Tibial nerve (tissue), 4 donors: ENCODE measurements around the gene MRPL40. TPM values are rescaled to one million over a fixed set of nuclear protein-coding genes. Genes with fewer than 3 reads are reported as not detected.
A peak's percentile ranks its signal among the peaks of the same experiment; 100 is the strongest.

Experiments used
- DNase-seq, 2 donors: peaks; one replicate each; pipeline ENCODE4 v3.0.0-alpha.2; 2019; ENCODE audit warnings: low spot score in 2 of 2
- H3K27ac ChIP-seq, 4 donors: fragments of 200-600 bp; sonication (generic) in 3 of 4; one replicate each; pipeline ENCODE4 v1.5.1; 2017 to 2019; ENCODE audit warnings: mild to moderate bottlenecking in 1 of 4
- H3K27me3 ChIP-seq, 2 donors: fragments of 200-600 bp; sonication (generic) in 1 of 2; one replicate each; pipeline versions ENCODE4 v1.5.1 to v1.6.0; 2017 to 2019
- H3K36me3 ChIP-seq, 3 donors: fragments of 200-600 bp; sonication (generic); one replicate each; pipeline ENCODE4 v1.5.1; 2018 to 2019
- H3K4me1 ChIP-seq, 4 donors: fragments of 200-600 bp; sonication (generic) in 3 of 4; one replicate each; pipeline ENCODE4 v1.5.1; 2017 to 2019
- H3K4me3 ChIP-seq, 4 donors: fragments of 200-600 bp; sonication (generic) in 3 of 4; one replicate each; pipeline ENCODE4 v1.5.1; 2017 to 2019; ENCODE audit warnings: mild to moderate bottlenecking in 1 of 4, moderate library complexity in 1 of 4
- H3K9me3 ChIP-seq, 4 donors: fragments of 200-600 bp; sonication (generic) in 3 of 4; one replicate each; pipeline ENCODE4 v1.5.1; 2017 to 2019
- EP300 ChIP-seq, 2 donors: sonication (generic); formaldehyde crosslinking; IDR thresholded peaks; one replicate each; pipeline ENCODE4 v1.6.1; 2017; ENCODE audit warnings: antibody characterized with exemption in 2 of 2, mild to moderate bottlenecking in 1 of 2
- POLR2A ChIP-seq, 2 donors: fragments of 450-650 bp; IDR thresholded peaks; one replicate each; pipeline ENCODE4 v1.6.1; 2017; ENCODE audit warnings: antibody characterized with exemption in 2 of 2, mild to moderate bottlenecking in 2 of 2, moderate library complexity in 2 of 2
- WGBS, 2 donors: methylation state at CpG; one replicate each; pipeline ENCODE4 v1.1.5; 2018; 5-methylcytosine and 5-hydroxymethylcytosine counted together
- total RNA-seq, 4 donors: library from RNA; depleted of rRNA; stranded (reverse); fragments of >200 nt; gene quantifications; one replicate each; pipeline ENCODE4 v1.1.0, GENCODE V29; 2016
- TF ChIP-seq, protein P1 (sequence below), 5 experiments: fragments of 200-600 bp in 3 of 5; fragments of 450-650 bp in 2 of 5; sonication (generic) in 3 of 5; IDR thresholded peaks; one replicate each; pipeline ENCODE4 v1.5.1; 2016 to 2019; ENCODE audit warnings: antibody characterized with exemption in 5 of 5, mild to moderate bottlenecking in 3 of 5, moderate library complexity in 2 of 5

MRPL40 gene
- total RNA-seq = 10 to 100 TPM; 11.4 to 37.8 (median 23.8) TPM

DNA sequence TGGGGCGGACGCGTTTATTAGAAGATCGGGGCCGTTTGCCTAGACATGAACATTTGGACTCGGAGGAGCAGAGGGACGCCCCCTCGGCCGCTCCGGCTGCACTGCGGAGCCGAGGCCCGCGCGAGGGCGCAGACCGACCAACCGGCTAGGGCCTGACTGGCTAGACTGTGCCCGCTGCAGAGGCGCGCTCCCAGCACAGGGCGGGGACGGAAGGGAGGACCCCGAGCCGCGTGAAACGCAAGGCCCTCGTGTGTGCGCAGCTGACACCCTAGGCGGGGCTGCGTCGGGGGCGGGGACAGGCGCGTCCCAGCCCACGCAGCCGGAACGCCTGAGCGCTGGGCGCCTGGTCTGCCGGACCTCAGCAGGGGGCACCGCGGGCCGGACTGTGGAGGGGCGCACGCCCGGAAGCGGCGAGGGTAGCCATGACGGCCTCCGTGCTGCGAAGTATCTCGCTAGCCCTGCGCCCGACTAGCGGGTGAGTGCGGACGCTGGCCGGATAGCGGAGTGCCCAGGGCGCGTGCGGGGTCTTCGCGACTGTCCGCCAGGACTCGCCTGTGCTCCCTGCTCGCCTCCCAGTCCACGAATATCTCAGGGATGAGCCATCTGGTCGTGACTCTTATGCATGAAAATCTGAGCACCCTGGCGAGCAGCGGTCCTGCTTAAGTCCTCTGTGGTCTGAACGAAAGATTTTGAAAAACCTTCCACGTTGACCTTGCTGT, at the start of gene MRPL40:
MRPL40 (plus strand) TSS at position 413 of the 719 bp plus-strand sequence; CDS start at position 423, 10 bp downstream.
- Histone ChIP-seq H3K36me3 (peaks cover 0 to 33% (median 0%) of the 10 kb centered on the region in 3 donors), H3K4me1 (peaks cover 0 to 43% (median 25%) of the 10 kb centered on the region in 4 donors), H3K4me3 (peak within 1 kb of the TSS; percentile 89 to 98 (median 96)), H3K9me3 (no peaks in the 10 kb centered on the region), H3K27me3 (no peaks in the 10 kb centered on the region), H3K27ac (peak within 1 kb of the TSS; percentile 96 to 99 (median 97))
- DNase-seq = peak; percentile 82 to 83
- WGBS, 2 donors = 1% methylated on average over 43 to 72 of the region's 74 CpGs
- TF ChIP-seq EP300 (IDR thresholded peaks at IDR 0.05) (peak; percentile 77 to 95), POLR2A (IDR thresholded peaks at IDR 0.05) (peak; percentile 63 to 85)
- TF ChIP-seq, protein P1, sequence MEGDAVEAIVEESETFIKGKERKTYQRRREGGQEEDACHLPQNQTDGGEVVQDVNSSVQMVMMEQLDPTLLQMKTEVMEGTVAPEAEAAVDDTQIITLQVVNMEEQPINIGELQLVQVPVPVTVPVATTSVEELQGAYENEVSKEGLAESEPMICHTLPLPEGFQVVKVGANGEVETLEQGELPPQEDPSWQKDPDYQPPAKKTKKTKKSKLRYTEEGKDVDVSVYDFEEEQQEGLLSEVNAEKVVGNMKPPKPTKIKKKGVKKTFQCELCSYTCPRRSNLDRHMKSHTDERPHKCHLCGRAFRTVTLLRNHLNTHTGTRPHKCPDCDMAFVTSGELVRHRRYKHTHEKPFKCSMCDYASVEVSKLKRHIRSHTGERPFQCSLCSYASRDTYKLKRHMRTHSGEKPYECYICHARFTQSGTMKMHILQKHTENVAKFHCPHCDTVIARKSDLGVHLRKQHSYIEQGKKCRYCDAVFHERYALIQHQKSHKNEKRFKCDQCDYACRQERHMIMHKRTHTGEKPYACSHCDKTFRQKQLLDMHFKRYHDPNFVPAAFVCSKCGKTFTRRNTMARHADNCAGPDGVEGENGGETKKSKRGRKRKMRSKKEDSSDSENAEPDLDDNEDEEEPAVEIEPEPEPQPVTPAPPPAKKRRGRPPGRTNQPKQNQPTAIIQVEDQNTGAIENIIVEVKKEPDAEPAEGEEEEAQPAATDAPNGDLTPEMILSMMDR (IDR thresholded peaks at IDR 0.05) = peak in 1 of 5 experiments; percentile 47

DNA sequence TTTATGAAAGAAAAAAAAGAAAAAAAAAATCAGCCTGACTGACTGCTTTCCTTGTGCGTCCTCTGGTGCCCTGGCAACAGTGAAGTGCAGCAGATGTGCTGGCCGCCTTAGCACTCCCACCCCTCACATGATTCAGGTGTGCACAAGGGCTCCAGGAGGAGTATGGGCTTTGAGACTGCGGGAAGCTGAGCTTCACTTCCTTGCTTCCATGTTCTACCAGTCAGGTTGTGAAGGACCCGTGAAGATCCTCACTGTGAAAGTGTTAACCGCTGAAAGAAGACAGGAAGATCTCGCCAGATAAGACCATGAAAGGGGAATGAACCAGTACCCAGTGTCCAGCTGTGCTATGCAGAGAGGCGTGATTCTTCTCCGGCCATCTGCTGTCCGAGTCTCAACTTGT, 49.1 kb upstream of the MRPL40 start:
- Histone ChIP-seq H3K9me3 (no peaks in the 10 kb centered on the region), H3K4me1 (no peaks in the 10 kb centered on the region), H3K27me3 (no peaks in the 10 kb centered on the region), H3K27ac (no peak overlapping the region), H3K4me3 (no peak overlapping the region), H3K36me3 (peaks cover 4 to 89% (median 32%) of the 10 kb centered on the region in 3 donors)
- DNase-seq = no peak
- WGBS, 2 donors = 88 to 90% methylated on average over 9 of the region's 9 CpGs
- TF ChIP-seq, protein P1 (IDR thresholded peaks at IDR 0.05) = no peak
- TF ChIP-seq EP300 (IDR thresholded peaks at IDR 0.05) (no peak), POLR2A (IDR thresholded peaks at IDR 0.05) (no peak)

DNA sequence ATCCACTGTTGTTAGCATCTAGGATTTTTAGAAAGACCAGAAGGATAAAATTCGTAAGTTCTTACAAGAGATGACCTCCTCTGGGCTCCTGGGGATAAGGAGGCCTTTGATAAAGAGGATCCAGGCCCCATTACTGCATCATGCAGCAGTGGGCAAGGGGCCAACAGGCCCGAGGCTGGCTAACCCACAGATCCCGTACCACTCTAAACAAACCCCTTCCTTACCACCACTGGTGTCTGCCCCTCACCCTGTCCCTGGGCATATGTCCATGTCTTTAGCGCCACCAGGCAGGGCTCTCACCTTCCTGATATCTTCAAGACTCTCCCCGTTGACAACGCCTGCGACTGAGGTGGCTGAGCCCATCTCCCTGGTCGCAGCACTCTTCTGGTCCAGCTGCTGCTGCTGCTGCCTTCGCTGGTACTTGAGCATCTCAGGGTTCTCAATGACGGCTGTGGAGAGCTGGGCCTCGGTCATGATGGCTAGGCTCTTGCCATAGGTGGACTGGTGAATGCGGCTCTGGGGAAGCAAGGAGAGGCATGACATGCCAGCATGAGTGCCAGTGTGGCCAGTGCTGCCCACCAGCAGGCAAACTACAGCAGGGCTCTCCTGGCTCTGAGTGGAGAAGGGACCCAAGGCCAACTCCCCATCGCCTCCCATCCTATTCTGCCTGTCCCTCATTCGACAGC, 47.0 kb upstream of the MRPL40 start:
- Histone ChIP-seq H3K36me3 (peaks cover 11 to 89% (median 44%) of the 10 kb centered on the region in 3 donors), H3K4me3 (no peak overlapping the region), H3K27ac (no peak overlapping the region), H3K27me3 (no peaks in the 10 kb centered on the region), H3K9me3 (no peaks in the 10 kb centered on the region), H3K4me1 (no peaks in the 10 kb centered on the region)
- DNase-seq = no peak
- TF ChIP-seq, protein P1 (IDR thresholded peaks at IDR 0.05) = no peak
- TF ChIP-seq EP300 (IDR thresholded peaks at IDR 0.05) (no peak), POLR2A (IDR thresholded peaks at IDR 0.05) (no peak)
- WGBS, 2 donors = 89 to 90% methylated on average over 14 of the region's 14 CpGs

DNA sequence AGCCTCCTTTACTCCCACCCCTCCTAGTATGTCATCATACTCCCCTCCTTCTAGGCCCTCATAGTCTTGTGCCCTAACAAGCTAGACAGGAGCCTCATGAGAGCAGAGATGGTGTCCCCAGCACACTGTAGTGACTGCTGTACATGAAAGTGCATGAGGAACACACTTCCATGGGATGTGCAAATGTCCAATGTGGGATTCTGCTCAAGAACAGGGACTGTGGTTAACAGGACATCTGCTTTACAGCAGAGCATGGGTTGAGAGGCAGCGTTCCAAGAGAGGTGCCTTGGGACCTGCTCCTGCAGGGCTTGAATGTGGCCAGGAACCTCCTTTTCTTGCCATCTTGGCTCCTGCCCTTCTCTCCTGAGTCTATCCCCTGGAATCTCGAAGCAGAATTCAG, 46.1 kb upstream of the MRPL40 start:
- TF ChIP-seq EP300 (IDR thresholded peaks at IDR 0.05) (no peak), POLR2A (IDR thresholded peaks at IDR 0.05) (no peak)
- TF ChIP-seq, protein P1 (IDR thresholded peaks at IDR 0.05) = no peak
- Histone ChIP-seq H3K4me3 (no peak overlapping the region), H3K4me1 (no peaks in the 10 kb centered on the region), H3K9me3 (no peaks in the 10 kb centered on the region), H3K27ac (no peak overlapping the region), H3K36me3 (peaks cover 11 to 98% (median 44%) of the 10 kb centered on the region in 3 donors), H3K27me3 (no peaks in the 10 kb centered on the region)
- 82 to 86% methylated on average over 2 of the region's 2 CpGs for WGBS, 2 donors
- DNase-seq = no peak

DNA sequence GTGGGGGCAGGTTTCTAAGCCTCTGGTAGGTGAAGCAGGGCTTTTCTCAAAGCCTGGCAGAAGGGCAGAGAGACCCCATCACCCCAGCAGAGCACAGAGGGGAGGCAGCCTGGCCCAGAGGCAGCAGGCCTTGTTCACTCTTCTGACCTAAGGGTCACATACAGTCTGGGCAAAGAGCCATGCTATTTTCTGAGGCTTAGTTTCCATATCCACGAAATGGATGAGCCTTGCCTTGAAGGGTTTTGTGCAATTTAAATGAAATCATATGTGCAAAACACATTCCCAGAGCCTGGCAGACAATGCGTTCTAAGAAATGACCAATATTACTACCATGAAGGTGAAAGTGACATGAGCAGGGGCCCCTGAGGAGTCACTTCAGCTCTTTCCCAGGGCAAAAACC, 45.3 kb upstream of the MRPL40 start:
- no peak overlapping the region for H3K4me3 ChIP-seq
- no peak overlapping the region for H3K27ac ChIP-seq
- H3K36me3 ChIP-seq = peaks cover 9 to 100% (median 47%) of the 10 kb centered on the region in 3 donors

More for the DNA sequence above, 45.3 kb upstream of the MRPL40 start:
- Histone ChIP-seq H3K9me3 (no peaks in the 10 kb centered on the region), H3K4me1 (no peaks in the 10 kb centered on the region), H3K27me3 (no peaks in the 10 kb centered on the region)
- no peak for TF ChIP-seq POLR2A (IDR thresholded peaks at IDR 0.05)
- no peak for DNase-seq
- WGBS, 2 donors = 31 to 44% methylated on average over 2 of the region's 2 CpGs
